Fibroblast of mammary gland (primary cell): ENCODE results near the gene AOX1.
A peak's percentile ranks its signal among the peaks of the same experiment; 100 is the strongest.

Experiments
- DNase-seq: peaks from one replicate; pipeline ENCODE4 v3.0.0-alpha.2; 2010; ENCODE audit warnings: low read depth
- H3K4me3 ChIP-seq: 2 replicates; pipeline ENCODE4 v1.5.1; 2011; ENCODE audit warnings: low read depth, mild to moderate bottlenecking, low read length, moderate library complexity; ENCODE audit not compliant: control insufficient read depth
- CTCF ChIP-seq: conservative IDR thresholded peaks from 2 replicates; pipeline ENCODE4 v1.5.1; 2011; ENCODE audit warnings: low read depth, low read length, inconsistent platforms; ENCODE audit not compliant: control insufficient read depth, insufficient read depth

The AOX1 gene

GRCh38 chr2:200578778-200579177 is 7.0 kb upstream of the AOX1 start:
- peak; percentile 53 for TF ChIP-seq CTCF
- no peak overlapping the region for H3K4me3 ChIP-seq
- DNase-seq, result peak; percentile 53

- H3K4me3 ChIP-seq, result no peak overlapping the region
- DNase-seq, result no peak
- no peak for TF ChIP-seq CTCF
Observed at GRCh38 chr2:200584639-200585038, 1.2 kb upstream of the AOX1 start.

- DNase-seq, result no peak
- no peak for TF ChIP-seq CTCF
- peak overlapping the region; percentile 69 for H3K4me3 ChIP-seq
Observed at GRCh38 chr2:200585340-200585729, 479 bp upstream of the AOX1 start.

DNA sequence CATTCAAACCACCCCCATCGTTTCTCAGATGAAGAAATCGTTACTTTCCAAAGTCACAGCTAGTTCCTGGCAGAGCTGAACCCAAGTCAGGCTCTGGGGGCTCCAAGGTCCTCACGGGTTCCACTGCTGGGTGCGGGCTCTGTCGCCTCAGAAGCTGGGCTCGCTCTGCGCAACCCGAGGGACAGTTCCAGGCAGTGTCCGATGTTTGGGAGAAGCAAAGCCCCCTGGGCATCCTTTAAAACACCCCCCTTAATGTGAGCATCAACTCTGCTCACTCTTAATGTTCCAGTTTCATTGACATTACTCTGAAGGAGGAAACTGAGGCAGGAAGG is 796 bp downstream of the AOX1 start:
- H3K4me3 ChIP-seq, result peak overlapping the region; percentile 69
- no peak for TF ChIP-seq CTCF

DNA sequence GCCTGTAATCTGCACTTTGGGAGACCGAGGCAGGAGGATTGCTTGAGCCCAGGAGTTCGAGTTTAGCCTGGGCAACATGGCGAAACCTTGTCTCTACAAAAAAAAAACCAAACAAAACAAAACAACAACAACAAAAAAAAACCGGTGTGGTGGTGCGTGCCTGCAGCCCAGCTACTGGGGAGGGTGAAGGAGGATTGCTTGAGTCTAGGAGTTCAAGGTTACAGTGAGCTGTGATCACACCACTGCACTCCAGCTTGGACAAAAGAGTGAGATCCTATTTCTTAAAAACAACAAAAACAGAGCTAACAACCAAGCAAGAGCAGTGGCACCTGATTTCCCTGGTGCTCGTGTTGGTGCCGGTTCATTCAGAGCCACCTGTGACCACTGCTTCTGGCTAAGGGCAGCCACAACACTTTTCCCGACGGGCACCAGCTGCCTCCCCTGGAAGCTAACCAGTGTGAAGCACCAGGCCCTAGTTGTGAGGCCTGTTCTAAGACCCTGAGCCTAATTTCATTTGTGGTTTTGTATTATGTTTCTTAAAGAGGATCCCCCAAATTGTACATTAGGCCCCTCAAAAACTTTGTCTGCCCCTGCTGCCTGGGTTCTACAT is 1.3 kb downstream of the AOX1 start:
- no peak for TF ChIP-seq CTCF
- H3K4me3 ChIP-seq, result peak overlapping the region; percentile 69
- DNase-seq, result no peak

More for the DNA sequence above, 796 bp downstream of the AOX1 start:
- no peak for DNase-seq

DNA sequence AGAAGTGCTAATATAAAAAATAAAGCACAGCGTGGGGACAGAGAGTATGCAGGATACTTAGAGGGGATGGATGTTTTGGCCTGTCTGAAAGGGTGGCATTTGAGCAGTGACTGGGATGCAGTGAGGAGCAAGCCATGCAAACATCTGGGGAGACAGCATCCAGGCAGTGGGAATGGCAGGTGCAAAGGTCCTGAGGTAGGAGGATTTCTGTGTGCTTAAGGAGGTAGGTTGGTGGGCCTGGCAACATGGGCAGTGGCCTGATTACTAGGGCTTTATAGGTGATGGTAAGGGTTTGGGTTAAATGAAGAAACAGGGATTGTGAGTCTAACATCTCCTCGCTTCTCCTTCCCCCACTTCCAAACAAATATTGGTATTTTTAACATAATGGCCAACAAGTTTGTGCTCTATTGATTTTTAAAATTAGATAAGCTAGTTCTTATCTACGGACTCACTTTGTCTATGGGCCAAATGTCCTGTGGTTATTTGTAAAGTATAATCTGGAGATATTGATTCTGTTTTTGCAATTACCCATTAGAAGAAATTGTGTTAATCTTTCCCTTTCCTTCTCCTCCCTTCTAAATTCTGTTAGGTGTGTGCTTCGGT is 2.4 kb downstream of the AOX1 start:
- TF ChIP-seq CTCF, result no peak
- DNase-seq, result no peak
- no peak overlapping the region for H3K4me3 ChIP-seq

DNA sequence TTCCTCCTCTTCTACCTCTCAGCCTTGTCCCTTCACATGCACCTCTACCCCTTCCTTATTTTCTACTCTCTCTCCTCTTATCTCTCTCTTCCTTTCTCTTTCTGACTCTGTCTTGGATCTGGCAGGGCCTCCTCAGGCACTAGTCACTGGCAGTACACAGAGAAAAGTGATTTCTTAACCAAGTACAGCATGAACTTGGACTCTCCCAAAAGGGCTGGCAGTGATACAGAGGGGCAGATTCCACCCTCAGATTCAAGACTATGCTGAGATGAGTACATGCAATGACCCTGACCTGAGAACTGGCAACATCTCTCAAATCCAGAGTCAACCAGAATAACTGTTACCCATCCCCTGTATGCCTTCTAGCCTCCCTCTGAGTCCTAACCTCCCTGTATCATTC is 4.3 kb downstream of the AOX1 start:
- TF ChIP-seq CTCF, result no peak
- DNase-seq, result peak; percentile 84
- H3K4me3 ChIP-seq, result no peak overlapping the region
